Spinal cord (tissue), 10 donors: Measurements from ENCODE around the gene TLR9. TPM values are rescaled to one million over a fixed set of nuclear protein-coding genes. Genes with fewer than 3 reads are reported as not detected.

ENCODE experiments used
- DNase-seq, 6 donors: peaks; one replicate each; pipeline versions ENCODE4 v3.0.0 to v3.0.0-alpha.2; 2013 to 2015; ENCODE audit warnings: low spot score in 6 of 6, low read depth in 4 of 6
- H3K27ac ChIP-seq: one replicate; pipeline ENCODE4 v1.5.1; 2013; ENCODE audit warnings: low read depth, low read length, control low read depth
- H3K27me3 ChIP-seq: one replicate; pipeline ENCODE4 v1.6.1; 2013; ENCODE audit warnings: low read length; ENCODE audit not compliant: control insufficient read depth, insufficient read depth
- H3K36me3 ChIP-seq: one replicate; pipeline ENCODE4 v1.6.1; 2013; ENCODE audit warnings: low read length; ENCODE audit not compliant: control insufficient read depth, insufficient read depth
- H3K4me1 ChIP-seq: one replicate; pipeline ENCODE4 v1.6.1; 2013; ENCODE audit warnings: low read length; ENCODE audit not compliant: control insufficient read depth, insufficient read depth
- H3K4me3 ChIP-seq: one replicate; pipeline ENCODE4 v1.5.1; 2013; ENCODE audit warnings: low read depth, low read length, control low read depth
- H3K9me3 ChIP-seq: one replicate; pipeline ENCODE4 v1.6.1; 2013; ENCODE audit warnings: low read length; ENCODE audit not compliant: control insufficient read depth, insufficient read depth
- WGBS: methylation state at CpG from one replicate; pipeline ENCODE4 v1.1.5; 2013; ENCODE audit warnings: missing lambda C conversion rate; ENCODE audit not compliant: insufficient coverage; 5-methylcytosine and 5-hydroxymethylcytosine counted together
- polyA plus RNA-seq, 2 donors: library from polyadenylated mRNA; unstranded; fragments of 120-200 nt; gene quantifications; one replicate each; pipeline ENCODE4 v1.2.1, GENCODE V29; 2013; ENCODE audit not compliant: insufficient read length in 2 of 2
- small RNA-seq: library from RNA; depleted of rRNA; stranded (forward); fragments of <200 nt; gene quantifications from one replicate; pipeline ENCODE3, GENCODE V24; 2014; ENCODE audit warnings: low replicate concordance
- total RNA-seq, 2 donors: library from RNA; depleted of rRNA in 1 of 2; stranded (reverse); fragments of 120-200 nt in 1 of 2; fragments of >200 nt in 1 of 2; gene quantifications; one replicate each; pipeline versions ENCODE4 v1.2.3 to v1.2.4, GENCODE V29; 2013 to 2014
- donor health status: healthy.

TLR9 gene
- total and polyA plus RNA-seq, 4 donors: 0.11 to 0.41 TPM; not detected in 2

GRCh38 chr3:52171514-52172261 lies 53.8 kb downstream of the TLR9 start:
- no peaks in the 10 kb centered on the region for H3K36me3 ChIP-seq
- H3K9me3 ChIP-seq: no peaks in the 10 kb centered on the region
- no peaks in the 10 kb centered on the region for H3K27me3 ChIP-seq
- no peaks in the 10 kb centered on the region for H3K4me1 ChIP-seq
- no peak for DNase-seq
- H3K4me3 ChIP-seq: no peak overlapping the region
- H3K27ac ChIP-seq: no peak overlapping the region
- WGBS: 81% methylated on average over 3 of the region's 3 CpGs

Small RNA genes within 50 kb of the gene (small RNA-seq; reads per million reads assigned to genes)
- 4,419 reads per million, percentile 100 among the genes with 10 or more reads in this experiment for gene MIRLET7G

Other genes starting within 250 kb of the TLR9 start
- gene ACY1, start 242.1 kb downstream of the TLR9 start, total RNA-seq: 10 to 100 TPM in 1 of 2 donors, 1 to 10 TPM in 1; 3.8 to 29.8 TPM
- 10 to 100 TPM; 22.2 to 26.6 TPM for gene ACY1, start 242.1 kb downstream of the TLR9 start, polyA plus RNA-seq
- gene RPL29, start 229.8 kb downstream of the TLR9 start, total RNA-seq: 1,000 to 10,000 TPM in 1 of 2 donors, 100 to 1,000 TPM in 1; 425 to 1,251 TPM
- 1,000 to 10,000 TPM; 1,191 to 1,243 TPM for gene RPL29, start 229.8 kb downstream of the TLR9 start, polyA plus RNA-seq
- 10 to 100 TPM in 1 of 2 donors, 1 to 10 TPM in 1; 9.2 to 13.8 TPM for gene DUSP7, start 169.1 kb downstream of the TLR9 start, total RNA-seq
- gene DUSP7, start 169.1 kb downstream of the TLR9 start, polyA plus RNA-seq: 10 to 100 TPM; 28.4 to 29.6 TPM
- 1 to 10 TPM; 3.9 to 5.0 TPM for gene POC1A, start 71.2 kb downstream of the TLR9 start, total RNA-seq
- gene POC1A, start 71.2 kb downstream of the TLR9 start, polyA plus RNA-seq: 1 to 10 TPM; 7.5 to 8.5 TPM
- 10 to 100 TPM; 39.6 to 48.9 TPM for gene ALAS1, start 27.5 kb downstream of the TLR9 start, total RNA-seq
- gene ALAS1, start 27.5 kb downstream of the TLR9 start, polyA plus RNA-seq: 10 to 100 TPM; 56.4 to 57.5 TPM
- gene TWF2, start 13.5 kb upstream of the TLR9 start, total RNA-seq: 10 to 100 TPM; 20.8 to 26.4 TPM
- 10 to 100 TPM; 35.4 to 36.3 TPM for gene TWF2, start 13.5 kb upstream of the TLR9 start, polyA plus RNA-seq
- 10 to 100 TPM in 1 of 2 donors, 1 to 10 TPM in 1; 7.9 to 21.0 TPM for gene PPM1M, start 20.1 kb upstream of the TLR9 start, total RNA-seq
- gene PPM1M, start 20.1 kb upstream of the TLR9 start, polyA plus RNA-seq: 10 to 100 TPM; 18.2 to 21.7 TPM
- gene WDR82, start 53.0 kb upstream of the TLR9 start, total RNA-seq: 100 to 1,000 TPM in 1 of 2 donors, 10 to 100 TPM in 1; 77.1 to 123 TPM
- 100 to 1,000 TPM; 144 to 159 TPM for gene WDR82, start 53.0 kb upstream of the TLR9 start, polyA plus RNA-seq
- 1 to 10 TPM; 3.6 to 6.5 TPM for gene GLYCTK, start 62.2 kb upstream of the TLR9 start, total RNA-seq
- gene GLYCTK, start 62.2 kb upstream of the TLR9 start, polyA plus RNA-seq: 10 to 100 TPM; 11.6 to 20.1 TPM
- 1 to 10 TPM; 4.2 to 9.8 TPM for gene DNAH1, start 90.7 kb upstream of the TLR9 start, total RNA-seq
- 10 to 100 TPM in 1 of 2 donors, 1 to 10 TPM in 1; 10.0 to 12.9 TPM for gene DNAH1, start 90.7 kb upstream of the TLR9 start, polyA plus RNA-seq
- gene BAP1, start 184.4 kb upstream of the TLR9 start, total RNA-seq: 10 to 100 TPM; 63.3 to 67.7 TPM
- 100 to 1,000 TPM in 1 of 2 donors, 10 to 100 TPM in 1; 97.7 to 101 TPM for gene BAP1, start 184.4 kb upstream of the TLR9 start, polyA plus RNA-seq
- gene PHF7, start 185.0 kb upstream of the TLR9 start, total RNA-seq: 1 to 10 TPM; 7.5 to 9.1 TPM
- gene PHF7, start 185.0 kb upstream of the TLR9 start, polyA plus RNA-seq: 1 to 10 TPM; 7.5 to 9.8 TPM
- gene SEMA3G, start 219.5 kb upstream of the TLR9 start, total RNA-seq: 10 to 100 TPM in 1 of 2 donors, 1 to 10 TPM in 1; 6.3 to 26.6 TPM
- 10 to 100 TPM; 18.0 to 19.8 TPM for gene SEMA3G, start 219.5 kb upstream of the TLR9 start, polyA plus RNA-seq
- gene TNNC1, start 228.4 kb upstream of the TLR9 start, total RNA-seq: 10 to 100 TPM in 1 of 2 donors, 1 to 10 TPM in 1; 3.3 to 17.9 TPM
- gene TNNC1, start 228.4 kb upstream of the TLR9 start, polyA plus RNA-seq: 1 to 10 TPM in 1 of 2 donors, not detected in 1; 6.1 TPM
- gene NISCH, start 230.0 kb upstream of the TLR9 start, total RNA-seq: 10 to 100 TPM; 91.5 to 93.0 TPM
- 100 to 1,000 TPM; 133 to 161 TPM for gene NISCH, start 230.0 kb upstream of the TLR9 start, polyA plus RNA-seq